ENCODE results near the gene AMBRA1. TPM values are rescaled to one million over a fixed set of nuclear protein-coding genes. Genes with fewer than 3 reads are reported as not detected.

Gene AMBRA1
- total RNA-seq, 1 experiment from 2014 or later = 15.8 TPM

DNA sequence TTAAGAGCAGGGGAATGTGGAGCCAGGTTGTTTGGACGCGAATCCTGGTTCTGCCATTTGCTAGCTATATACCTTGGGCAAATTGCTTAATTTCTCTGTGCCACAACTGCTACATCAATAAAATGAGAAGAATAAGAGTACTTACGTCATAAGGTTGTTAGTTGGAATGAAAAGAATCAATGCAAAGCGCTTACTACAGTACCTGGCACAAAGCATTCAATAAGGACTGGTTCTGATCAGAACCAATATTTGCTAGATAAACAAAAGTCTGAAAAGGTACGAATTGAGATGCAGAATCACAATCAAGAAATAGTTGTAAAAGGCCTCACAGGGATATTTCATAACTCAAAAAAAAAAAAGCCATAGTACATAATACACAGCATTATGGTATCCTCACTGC is 11.2 kb downstream of the AMBRA1 start:
- Histone ChIP-seq H3K9ac (ENCODE audit: low read length) (no peak overlapping the region), H4K20me1 (ENCODE audit: low read length) (peaks cover 7% of the 10 kb centered on the region; the same call in 1 of the 2 replicates), H3K4me2 (ENCODE audit: low read length) (no peak overlapping the region), H3K9me3 (ENCODE audit: low read length) (no peaks in the 10 kb centered on the region), H3K79me2 (ENCODE audit: low read length) (peaks cover 64% of the 10 kb centered on the region), H3K27me3 (ENCODE audit: low read length) (no peaks in the 10 kb centered on the region), H3K4me1 (ENCODE audit: insufficient read depth, low read length) (no peaks in the 10 kb centered on the region), H3K9me2 (replicated peaks; ENCODE audit: low read length) (no peaks in the 10 kb centered on the region), H3K36me3 (ENCODE audit: low read depth, low read length) (no peaks in the 10 kb centered on the region), H3K27ac (ENCODE audit: low read length) (no peak overlapping the region), H2AFZ (ENCODE audit: low read length) (no peak overlapping the region), H3F3A (ENCODE audit: low read length, unreplicated experiment) (no peaks in the 10 kb centered on the region), H3K4me3 (ENCODE audit: low read length) (no peak overlapping the region)
- ChIA-PET POLR2A (ENCODE audit: unreplicated experiment) (no interaction called here), CTCF (no interaction called here)
- ATAC-seq (no peak), DNase-seq (no peak)
- TF ChIP-seq, protein P1, sequence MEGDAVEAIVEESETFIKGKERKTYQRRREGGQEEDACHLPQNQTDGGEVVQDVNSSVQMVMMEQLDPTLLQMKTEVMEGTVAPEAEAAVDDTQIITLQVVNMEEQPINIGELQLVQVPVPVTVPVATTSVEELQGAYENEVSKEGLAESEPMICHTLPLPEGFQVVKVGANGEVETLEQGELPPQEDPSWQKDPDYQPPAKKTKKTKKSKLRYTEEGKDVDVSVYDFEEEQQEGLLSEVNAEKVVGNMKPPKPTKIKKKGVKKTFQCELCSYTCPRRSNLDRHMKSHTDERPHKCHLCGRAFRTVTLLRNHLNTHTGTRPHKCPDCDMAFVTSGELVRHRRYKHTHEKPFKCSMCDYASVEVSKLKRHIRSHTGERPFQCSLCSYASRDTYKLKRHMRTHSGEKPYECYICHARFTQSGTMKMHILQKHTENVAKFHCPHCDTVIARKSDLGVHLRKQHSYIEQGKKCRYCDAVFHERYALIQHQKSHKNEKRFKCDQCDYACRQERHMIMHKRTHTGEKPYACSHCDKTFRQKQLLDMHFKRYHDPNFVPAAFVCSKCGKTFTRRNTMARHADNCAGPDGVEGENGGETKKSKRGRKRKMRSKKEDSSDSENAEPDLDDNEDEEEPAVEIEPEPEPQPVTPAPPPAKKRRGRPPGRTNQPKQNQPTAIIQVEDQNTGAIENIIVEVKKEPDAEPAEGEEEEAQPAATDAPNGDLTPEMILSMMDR (conservative IDR thresholded peaks at IDR 0.05; ENCODE audit: low read depth, low read length) = no peak
- TF ChIP-seq EZH2 (IDR thresholded peaks at IDR 0.05; ENCODE audit: low read length, unreplicated experiment) (no peak), EZH2phosphoT487 (IDR thresholded peaks at IDR 0.05; ENCODE audit: borderline replicate concordance, low read length) (no peak)
- no TSS peak for BruUV-seq (replicated peaks)
- intact Hi-C loops (cut with micrococcal nuclease) = no loop called here

DNA sequence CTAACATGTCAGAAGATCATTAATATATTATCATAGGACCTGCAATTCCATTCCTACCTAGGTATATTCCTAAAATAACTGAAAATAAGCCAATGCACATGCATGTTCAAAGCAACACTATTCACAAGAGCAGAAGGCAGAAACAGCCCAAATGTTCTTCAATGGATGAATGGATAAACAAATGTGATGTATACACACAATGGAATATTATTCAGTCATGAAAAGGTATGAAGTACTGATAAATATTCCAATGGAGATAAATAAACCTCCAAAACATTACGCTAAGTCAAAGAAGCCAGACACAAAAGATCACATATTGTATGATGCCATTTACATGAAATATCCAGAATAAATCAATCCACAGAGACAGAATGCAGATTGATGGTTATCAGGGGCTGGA is 16.8 kb downstream of the AMBRA1 start:
- no TSS peak for BruUV-seq (replicated peaks)
- DNase-seq (no peak), ATAC-seq (no peak)
- Histone ChIP-seq H3K4me3 (ENCODE audit: low read length) (no peak overlapping the region), H3K4me1 (ENCODE audit: insufficient read depth, low read length) (no peaks in the 10 kb centered on the region), H3K4me2 (ENCODE audit: low read length) (no peak overlapping the region), H4K20me1 (ENCODE audit: low read length) (peaks cover 20% of the 10 kb centered on the region), H3K79me2 (ENCODE audit: low read length) (peaks cover 73% of the 10 kb centered on the region), H3K9me2 (replicated peaks; ENCODE audit: low read length) (no peaks in the 10 kb centered on the region), H3K9ac (ENCODE audit: low read length) (no peak overlapping the region), H2AFZ (ENCODE audit: low read length) (no peak overlapping the region), H3K36me3 (ENCODE audit: low read depth, low read length) (no peaks in the 10 kb centered on the region), H3K9me3 (ENCODE audit: low read length) (no peaks in the 10 kb centered on the region), H3F3A (ENCODE audit: low read length, unreplicated experiment) (no peaks in the 10 kb centered on the region), H3K27ac (ENCODE audit: low read length) (no peak overlapping the region), H3K27me3 (ENCODE audit: low read length) (no peaks in the 10 kb centered on the region)
- TF ChIP-seq, protein P1 (conservative IDR thresholded peaks at IDR 0.05; ENCODE audit: low read depth, low read length) = no peak
- TF ChIP-seq EZH2phosphoT487 (IDR thresholded peaks at IDR 0.05; ENCODE audit: borderline replicate concordance, low read length) = no peak
- no peak for TF ChIP-seq EZH2 (IDR thresholded peaks at IDR 0.05; ENCODE audit: low read length, unreplicated experiment)
- ChIA-PET CTCF (no interaction called here), POLR2A (ENCODE audit: unreplicated experiment) (no interaction called here)
- intact Hi-C loops (cut with micrococcal nuclease) = no loop called here

DNA sequence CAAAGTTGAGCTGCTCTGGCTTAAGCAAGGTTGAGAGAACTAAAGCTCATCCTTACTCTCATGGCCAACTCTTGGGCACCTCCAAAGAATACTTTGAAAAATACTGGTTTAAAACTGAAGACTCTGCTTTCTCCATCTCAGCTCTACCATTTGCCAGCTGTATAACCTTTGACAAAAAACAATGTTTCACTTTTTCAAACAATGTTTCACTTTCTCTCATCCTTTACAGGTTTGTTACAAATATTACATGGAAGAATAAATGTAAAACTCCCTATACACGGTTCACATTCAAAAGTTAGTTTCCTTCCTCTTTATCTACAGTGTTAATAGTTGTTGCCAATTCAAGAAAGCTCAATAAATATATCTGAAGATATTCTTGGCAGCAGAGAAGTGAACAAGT is 19.2 kb downstream of the AMBRA1 start:
- TF ChIP-seq EZH2 (IDR thresholded peaks at IDR 0.05; ENCODE audit: low read length, unreplicated experiment) (no peak), EZH2phosphoT487 (IDR thresholded peaks at IDR 0.05; ENCODE audit: borderline replicate concordance, low read length) (no peak)
- TF ChIP-seq, protein P1 (conservative IDR thresholded peaks at IDR 0.05; ENCODE audit: low read depth, low read length) = no peak
- Histone ChIP-seq H3K9ac (ENCODE audit: low read length) (no peak overlapping the region), H3F3A (ENCODE audit: low read length, unreplicated experiment) (no peaks in the 10 kb centered on the region), H3K4me1 (ENCODE audit: insufficient read depth, low read length) (no peaks in the 10 kb centered on the region), H2AFZ (ENCODE audit: low read length) (no peak overlapping the region), H3K9me3 (ENCODE audit: low read length) (no peaks in the 10 kb centered on the region), H3K27ac (ENCODE audit: low read length) (no peak overlapping the region), H3K9me2 (replicated peaks; ENCODE audit: low read length) (no peaks in the 10 kb centered on the region), H4K20me1 (ENCODE audit: low read length) (peaks cover 13% of the 10 kb centered on the region), H3K27me3 (ENCODE audit: low read length) (no peaks in the 10 kb centered on the region), H3K79me2 (ENCODE audit: low read length) (peaks cover 70% of the 10 kb centered on the region), H3K36me3 (ENCODE audit: low read depth, low read length) (no peaks in the 10 kb centered on the region), H3K4me3 (ENCODE audit: low read length) (no peak overlapping the region), H3K4me2 (ENCODE audit: low read length) (no peak overlapping the region)
- BruUV-seq (replicated peaks) = no TSS peak
- CTCF ChIA-PET = interaction anchor here (0.6 kb wide), 1 partner anchor 258 kb away, joined by 4 read pairs; no protein-coding TSS in a partner anchor
- DNase-seq (no peak), ATAC-seq (no peak)
- intact Hi-C loops (cut with micrococcal nuclease) = no loop called here
- POLR2A ChIA-PET (ENCODE audit: unreplicated experiment) = interaction anchor here (0.6 kb wide), 1 partner anchor 113 kb away, joined by 3 read pairs; no protein-coding TSS in a partner anchor
